HuH-7.5 (cell line): ENCODE data around the gene LCNL1.
"Not testable (repeated sequence)": the region's sequence is repeated elsewhere in the genome, so short reads cannot be mapped to it uniquely, and the experiment has no call there.

Experiments
- DNase-seq: peaks from one replicate; pipeline ENCODE4 v3.0.0; 2011; ENCODE audit warnings: low spot score

LCNL1 gene

GRCh38 chr9:136994180-136994887 is 11.5 kb downstream of the LCNL1 start:
- DNase-seq = no peak

GRCh38 chr9:136994888-136995230 is 12.1 kb downstream of the LCNL1 start:
- no peak for DNase-seq

- DNase-seq = no peak
Measured at GRCh38 chr9:136995362-136995761, 12.6 kb downstream of the LCNL1 start.

GRCh38 chr9:136995772-136996311 is 13.0 kb downstream of the LCNL1 start:
- no peak for DNase-seq

- peak; percentile 87 for DNase-seq
Measured at GRCh38 chr9:136996361-136997292, 13.8 kb downstream of the LCNL1 start, which contains the start of gene CLIC3. Gene CLIC3 (minus strand): TSS chr9:136996568. CDS start chr9:136996543, 25 bp downstream.

GRCh38 chr9:136997371-136997770 is 14.6 kb downstream of the LCNL1 start:
- no peak for DNase-seq

- no peak for DNase-seq
Measured at GRCh38 chr9:136997830-136998234, 15.0 kb downstream of the LCNL1 start.

GRCh38 chr9:137000177-137000930 is 17.6 kb downstream of the LCNL1 start:
- DNase-seq = no peak

- no peak for DNase-seq
Measured at GRCh38 chr9:137001857-137002645, 19.3 kb downstream of the LCNL1 start.

GRCh38 chr9:137002646-137003041 is 19.9 kb downstream of the LCNL1 start:
- no peak for DNase-seq

- not testable (repeated sequence) for DNase-seq
Measured at GRCh38 chr9:137004285-137004684, 21.5 kb downstream of the LCNL1 start.

GRCh38 chr9:137006116-137007003 is 23.6 kb downstream of the LCNL1 start:
- no peak for DNase-seq

- DNase-seq = no peak
Measured at GRCh38 chr9:137007108-137007815, 24.5 kb downstream of the LCNL1 start.

- no peak for DNase-seq
Measured at GRCh38 chr9:137007816-137008270, 25.1 kb downstream of the LCNL1 start.

- no peak for DNase-seq
Measured at GRCh38 chr9:137008312-137008711, 25.5 kb downstream of the LCNL1 start.

GRCh38 chr9:137009217-137009616 is 26.4 kb downstream of the LCNL1 start:
- no peak for DNase-seq

GRCh38 chr9:137009938-137010732 is 27.3 kb downstream of the LCNL1 start:
- DNase-seq = no peak

- DNase-seq = no peak
Measured at GRCh38 chr9:137011156-137011555, 28.4 kb downstream of the LCNL1 start.
